ENCODE results near the gene ANXA5. TPM values are rescaled to one million over a fixed set of nuclear protein-coding genes. Genes with fewer than 3 reads are reported as not detected.
"Not testable (repeated sequence)": the region's sequence is repeated elsewhere in the genome, so short reads cannot be mapped to it uniquely, and the experiment has no call there.

ANXA5 gene
- total RNA-seq, 1 experiment from 2014 or later = 781 TPM

GRCh38 chr4:121668368-121669162 lies 28.2 kb downstream of the ANXA5 start:
- Histone ChIP-seq H3K9me3 (no peaks in the 10 kb centered on the region), H3K36me3 (peaks cover 93% of the 10 kb centered on the region), H3K4me3 (no peak overlapping the region), H3K27me3 (no peaks in the 10 kb centered on the region)
- DNase-seq = peak; percentile 92

- DNase-seq = peak; percentile 73
- Histone ChIP-seq H3K4me3 (no peak overlapping the region), H3K9me3 (no peaks in the 10 kb centered on the region), H3K27me3 (no peaks in the 10 kb centered on the region), H3K36me3 (peaks cover 87% of the 10 kb centered on the region)
Measured at GRCh38 chr4:121666091-121666679, 30.6 kb downstream of the ANXA5 start.

GRCh38 chr4:121665371-121665770 lies 31.4 kb downstream of the ANXA5 start:
- no peak for DNase-seq
- H3K9me3 ChIP-seq = no peaks in the 10 kb centered on the region
- H3K4me3 ChIP-seq = no peak overlapping the region
- no peaks in the 10 kb centered on the region for H3K27me3 ChIP-seq
- H3K36me3 ChIP-seq = peaks cover 79% of the 10 kb centered on the region

GRCh38 chr4:121662225-121662624 lies 34.6 kb downstream of the ANXA5 start:
- Histone ChIP-seq H3K4me3 (no peak overlapping the region), H3K27me3 (no peaks in the 10 kb centered on the region), H3K36me3 (peaks cover 52% of the 10 kb centered on the region), H3K9me3 (no peaks in the 10 kb centered on the region)
- no peak for DNase-seq

- H3K9me3 ChIP-seq, DNase-seq, H3K4me3 ChIP-seq, H3K27me3 ChIP-seq: not testable (repeated sequence)
- H3K36me3 ChIP-seq = peaks cover 35% of the 10 kb centered on the region
Measured at GRCh38 chr4:121660175-121660933, 36.4 kb downstream of the ANXA5 start.

- Histone ChIP-seq H3K4me3 (no peak overlapping the region), H3K36me3 (peaks cover 13% of the 10 kb centered on the region), H3K9me3 (no peaks in the 10 kb centered on the region), H3K27me3 (no peaks in the 10 kb centered on the region)
- DNase-seq = no peak
Measured at GRCh38 chr4:121658125-121658524, 38.7 kb downstream of the ANXA5 start.

- Histone ChIP-seq H3K4me3 (no peak overlapping the region), H3K9me3 (no peaks in the 10 kb centered on the region), H3K27me3 (no peaks in the 10 kb centered on the region), H3K36me3 (no peaks in the 10 kb centered on the region)
- DNase-seq = peak; percentile 49
Measured at GRCh38 chr4:121656269-121656641, 40.5 kb downstream of the ANXA5 start.

GRCh38 chr4:121655320-121656268 lies 41.2 kb downstream of the ANXA5 start:
- H3K36me3 ChIP-seq = no peaks in the 10 kb centered on the region
- no peaks in the 10 kb centered on the region for H3K9me3 ChIP-seq
- H3K4me3 ChIP-seq = no peak overlapping the region
- no peaks in the 10 kb centered on the region for H3K27me3 ChIP-seq
- DNase-seq = no peak

GRCh38 chr4:121654738-121655137 lies 42.0 kb downstream of the ANXA5 start:
- no peak for DNase-seq
- Histone ChIP-seq H3K4me3 (no peak overlapping the region), H3K36me3 (no peaks in the 10 kb centered on the region), H3K9me3 (no peaks in the 10 kb centered on the region), H3K27me3 (no peaks in the 10 kb centered on the region)

- no peak overlapping the region for H3K4me3 ChIP-seq
- no peaks in the 10 kb centered on the region for H3K36me3 ChIP-seq
- no peak for DNase-seq
- no peaks in the 10 kb centered on the region for H3K27me3 ChIP-seq
- no peaks in the 10 kb centered on the region for H3K9me3 ChIP-seq
Measured at GRCh38 chr4:121653986-121654385, 42.8 kb downstream of the ANXA5 start.

- no peaks in the 10 kb centered on the region for H3K36me3 ChIP-seq
- H3K27me3 ChIP-seq = no peaks in the 10 kb centered on the region
- H3K4me3 ChIP-seq = no peak overlapping the region
- no peak for DNase-seq
- H3K9me3 ChIP-seq = no peaks in the 10 kb centered on the region
Measured at GRCh38 chr4:121653214-121653613, 43.6 kb downstream of the ANXA5 start.

- H3K36me3 ChIP-seq = no peaks in the 10 kb centered on the region
- H3K4me3 ChIP-seq = no peak overlapping the region
- DNase-seq = no peak
- H3K27me3 ChIP-seq = no peaks in the 10 kb centered on the region
- no peaks in the 10 kb centered on the region for H3K9me3 ChIP-seq
Measured at GRCh38 chr4:121651597-121651996, 45.2 kb downstream of the ANXA5 start.

- no peak overlapping the region for H3K4me3 ChIP-seq
- H3K27me3 ChIP-seq = no peaks in the 10 kb centered on the region
- H3K36me3 ChIP-seq = no peaks in the 10 kb centered on the region
- DNase-seq = no peak
- no peaks in the 10 kb centered on the region for H3K9me3 ChIP-seq
Measured at GRCh38 chr4:121650741-121651140, 46.0 kb downstream of the ANXA5 start.

GRCh38 chr4:121648516-121648915 lies 48.3 kb downstream of the ANXA5 start:
- no peak overlapping the region for H3K4me3 ChIP-seq
- H3K36me3 ChIP-seq = no peaks in the 10 kb centered on the region
- no peaks in the 10 kb centered on the region for H3K27me3 ChIP-seq
- H3K9me3 ChIP-seq = no peaks in the 10 kb centered on the region
- no peak for DNase-seq

- Histone ChIP-seq H3K4me3 (no peak overlapping the region), H3K36me3 (no peaks in the 10 kb centered on the region), H3K27me3 (no peaks in the 10 kb centered on the region), H3K9me3 (no peaks in the 10 kb centered on the region)
- DNase-seq = no peak
Measured at GRCh38 chr4:121642876-121643585, 53.7 kb downstream of the ANXA5 start.

- no peaks in the 10 kb centered on the region for H3K36me3 ChIP-seq
- no peak for DNase-seq
Measured at GRCh38 chr4:121642292-121642691, 54.5 kb downstream of the ANXA5 start.

More at GRCh38 chr4:121642292-121642691, 54.5 kb downstream of the ANXA5 start:
- no peaks in the 10 kb centered on the region for H3K9me3 ChIP-seq
- H3K4me3 ChIP-seq = no peak overlapping the region
- H3K27me3 ChIP-seq = no peaks in the 10 kb centered on the region

Measured in MG63 (cell line).